ENCODE data around the gene FSTL3.
"Not testable (repeated sequence)": the region's sequence is repeated elsewhere in the genome, so short reads cannot be mapped to it uniquely, and the experiment has no call there.

FSTL3 gene

DNA sequence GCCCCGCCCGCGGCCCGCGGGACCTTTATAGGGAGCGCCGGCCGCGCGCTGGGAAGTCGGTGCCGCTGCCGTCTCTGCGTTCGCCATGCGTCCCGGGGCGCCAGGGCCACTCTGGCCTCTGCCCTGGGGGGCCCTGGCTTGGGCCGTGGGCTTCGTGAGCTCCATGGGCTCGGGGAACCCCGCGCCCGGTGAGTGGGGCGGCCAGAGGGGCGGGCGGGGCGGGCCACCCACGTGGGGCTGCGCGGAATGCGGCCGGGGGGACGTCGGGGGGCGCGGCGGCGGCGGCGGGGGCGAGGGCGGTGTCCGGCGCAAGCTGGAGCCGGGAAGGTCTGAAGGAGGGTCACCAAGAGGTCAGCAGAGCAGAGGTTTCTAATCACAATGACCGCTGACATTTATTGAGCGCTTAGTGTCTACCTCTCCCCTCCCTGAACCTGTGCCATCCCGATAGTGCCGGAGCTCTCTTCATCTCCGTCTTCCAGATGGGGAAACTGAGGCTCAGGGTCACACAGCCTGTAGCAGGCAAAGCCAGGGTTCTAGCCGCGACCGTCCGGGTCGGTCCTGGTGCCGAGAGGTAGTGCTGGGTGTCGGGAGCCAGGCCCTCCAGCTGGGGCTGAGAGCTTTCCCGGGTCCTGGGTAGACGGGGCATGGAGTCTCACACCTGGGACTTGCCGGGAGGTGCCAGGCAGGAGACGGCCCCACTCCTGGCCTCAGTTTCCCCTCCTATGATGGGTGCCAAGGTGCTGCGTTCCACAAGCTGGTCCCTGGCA lies at the start of gene FSTL3:
TSS of gene FSTL3 (plus strand) at position 54 of the 767 bp plus-strand sequence. CDS start at position 86, 32 bp downstream.
- no peak for DNase-seq

DNA sequence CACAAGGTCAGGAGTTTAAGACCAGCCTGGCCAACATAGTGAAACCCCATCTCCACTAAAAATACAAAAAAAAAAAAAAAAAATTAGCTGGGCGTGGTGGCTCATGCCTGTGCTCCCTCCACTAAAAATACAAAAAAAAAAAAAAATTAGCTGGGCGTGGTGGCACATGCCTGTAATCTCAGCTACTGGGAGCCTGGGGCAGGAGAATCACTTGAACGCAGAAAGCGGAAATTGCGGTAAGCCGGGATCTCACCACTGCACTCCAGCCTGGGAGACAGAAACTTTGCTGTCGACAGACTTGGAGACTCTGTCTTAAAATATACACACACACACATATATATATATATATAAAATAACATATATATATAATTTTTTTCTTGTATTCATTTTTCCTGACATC lies 49.6 kb upstream of the FSTL3 start:
- DNase-seq: not testable (repeated sequence)

DNA sequence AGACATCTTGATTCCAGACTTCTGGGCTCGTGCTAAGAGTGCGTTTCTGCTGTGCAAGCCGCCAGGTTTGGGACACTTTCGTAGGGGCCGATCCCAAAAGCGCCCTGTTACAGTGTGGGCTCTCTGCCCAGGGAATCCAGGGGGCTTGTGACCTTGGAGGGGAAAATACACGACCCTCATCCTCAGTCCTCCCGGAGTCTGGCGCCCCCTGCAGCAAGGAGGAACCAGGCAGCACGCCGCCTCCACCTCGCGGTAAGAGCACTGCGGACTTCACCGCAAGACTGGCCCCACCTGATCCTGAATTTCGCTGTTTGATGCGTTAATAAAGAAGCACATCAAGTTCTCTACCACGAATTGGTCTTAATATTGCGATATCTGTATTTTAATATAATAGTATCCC lies 48.0 kb upstream of the FSTL3 start:
- no peak for DNase-seq

- not testable (repeated sequence) for DNase-seq
Measured at GRCh38 chr19:629515-629914, 46.7 kb upstream of the FSTL3 start.

GRCh38 chr19:629961-630714 lies 46.1 kb upstream of the FSTL3 start:
- DNase-seq: no peak

DNA sequence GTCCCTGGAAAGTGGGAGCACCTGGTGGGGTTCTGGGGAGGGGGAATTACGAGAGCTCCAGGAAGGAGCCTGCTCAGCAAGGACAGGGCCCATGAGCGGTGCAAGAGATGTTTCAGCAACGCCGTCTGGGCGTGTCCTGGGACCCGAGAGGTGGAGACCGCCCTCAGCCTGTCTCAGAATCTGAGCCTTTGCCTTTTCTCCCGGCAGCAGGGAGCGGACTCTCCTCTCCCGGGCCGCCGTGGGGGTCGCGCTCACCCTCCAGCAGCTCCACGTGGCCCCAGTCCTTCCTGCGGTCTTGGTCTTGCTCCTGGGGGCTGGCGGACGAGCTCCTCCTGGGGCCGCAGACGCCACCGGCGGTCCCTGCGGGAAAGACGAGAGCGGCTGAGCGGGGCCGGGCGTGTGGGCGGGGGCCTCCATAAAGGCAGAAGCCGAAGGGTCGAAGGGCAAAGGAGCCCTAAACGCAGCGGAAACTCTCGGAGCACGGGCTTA lies 43.6 kb upstream of the FSTL3 start:
- peak; percentile 65 for DNase-seq

DNA sequence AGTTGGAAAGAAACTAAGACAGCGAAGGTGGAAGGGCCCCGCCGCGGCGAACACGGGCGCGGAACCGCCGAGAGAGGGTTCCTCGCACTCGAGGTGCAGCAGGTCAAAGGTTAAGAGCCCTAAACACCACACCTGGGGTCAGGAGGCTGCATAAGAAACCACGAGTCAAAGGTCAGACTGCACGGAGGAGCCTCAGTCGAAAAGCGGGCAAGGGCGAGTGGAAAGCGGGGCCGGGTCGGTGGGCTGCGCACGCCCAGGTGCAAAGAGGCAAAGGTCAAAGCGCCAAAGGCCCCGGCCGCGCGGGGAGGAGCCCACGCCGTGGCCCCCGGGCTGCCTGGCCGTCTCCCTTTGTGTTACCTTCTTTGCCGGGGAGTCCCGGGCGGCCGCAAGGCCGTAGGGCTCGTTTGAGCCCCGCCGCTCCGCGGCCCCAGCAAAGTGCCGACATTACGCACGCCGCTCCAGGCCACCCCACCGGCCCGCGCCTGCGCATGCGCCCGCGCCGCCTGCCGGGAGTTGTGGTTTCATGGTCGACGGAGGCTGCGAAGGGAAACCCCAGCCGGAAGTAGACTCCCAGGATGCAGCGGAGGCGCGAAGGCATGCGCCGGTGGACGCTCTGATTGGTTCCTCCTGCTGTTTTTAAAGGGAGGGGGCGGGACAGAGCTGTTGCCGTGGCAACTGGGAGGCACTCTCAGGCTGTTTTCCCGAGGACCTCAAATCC lies 43.0 kb upstream of the FSTL3 start, which contains the start of gene POLRMT:
TSS of gene POLRMT (minus strand) at position 470 of the 718 bp plus-strand sequence. CDS start at position 445, 25 bp downstream.
- peak; percentile 99 for DNase-seq

- no peak for DNase-seq
Measured at GRCh38 chr19:633786-634639, 42.2 kb upstream of the FSTL3 start.

GRCh38 chr19:634975-635652 lies 41.1 kb upstream of the FSTL3 start:
- no peak for DNase-seq

DNA sequence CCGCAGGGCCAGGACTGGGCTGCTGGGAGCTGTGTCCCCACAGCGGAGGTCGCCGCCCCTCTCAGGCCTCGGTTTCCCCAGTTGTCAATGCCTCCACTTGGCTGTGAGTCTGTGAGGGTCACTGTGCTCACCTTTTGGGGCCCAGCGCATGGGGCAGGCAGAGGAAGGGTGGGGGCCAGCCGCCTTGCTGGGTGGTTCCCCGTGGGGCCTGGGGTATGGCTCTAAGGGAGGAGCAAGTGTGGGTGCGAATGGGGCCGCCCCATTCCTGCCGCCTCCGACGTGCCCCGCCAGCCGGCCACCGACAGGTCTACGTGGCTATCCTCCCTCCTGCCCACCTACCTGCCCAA lies 37.3 kb upstream of the FSTL3 start:
- DNase-seq: no peak

GRCh38 chr19:639253-640160 lies 36.7 kb upstream of the FSTL3 start, which contains the start of gene FGF22:
FGF22 (plus strand) TSS chr19:639879; CDS start chr19:639926, 47 bp downstream.
- DNase-seq: peak; percentile 95

DNA sequence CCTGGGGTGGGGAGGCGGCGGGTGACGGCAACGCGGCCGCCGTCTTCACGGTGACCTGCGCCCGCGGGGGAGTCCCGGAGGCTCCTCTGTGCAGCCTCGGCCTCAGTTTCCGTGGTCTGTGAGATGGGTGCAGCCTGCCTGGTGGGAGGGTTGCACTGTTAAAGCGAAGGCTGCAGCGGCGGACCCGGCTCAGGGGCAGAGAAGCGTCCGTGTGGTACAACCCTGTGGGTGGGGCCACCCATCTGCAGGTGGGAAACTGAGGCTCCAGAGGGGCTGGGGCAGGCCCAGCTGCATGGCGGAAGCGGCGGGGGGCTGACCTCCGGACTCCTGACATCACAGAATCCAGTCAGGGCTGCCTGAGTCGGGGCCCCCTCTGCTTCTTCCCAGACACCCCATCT lies 36.0 kb upstream of the FSTL3 start:
- DNase-seq: no peak

DNA sequence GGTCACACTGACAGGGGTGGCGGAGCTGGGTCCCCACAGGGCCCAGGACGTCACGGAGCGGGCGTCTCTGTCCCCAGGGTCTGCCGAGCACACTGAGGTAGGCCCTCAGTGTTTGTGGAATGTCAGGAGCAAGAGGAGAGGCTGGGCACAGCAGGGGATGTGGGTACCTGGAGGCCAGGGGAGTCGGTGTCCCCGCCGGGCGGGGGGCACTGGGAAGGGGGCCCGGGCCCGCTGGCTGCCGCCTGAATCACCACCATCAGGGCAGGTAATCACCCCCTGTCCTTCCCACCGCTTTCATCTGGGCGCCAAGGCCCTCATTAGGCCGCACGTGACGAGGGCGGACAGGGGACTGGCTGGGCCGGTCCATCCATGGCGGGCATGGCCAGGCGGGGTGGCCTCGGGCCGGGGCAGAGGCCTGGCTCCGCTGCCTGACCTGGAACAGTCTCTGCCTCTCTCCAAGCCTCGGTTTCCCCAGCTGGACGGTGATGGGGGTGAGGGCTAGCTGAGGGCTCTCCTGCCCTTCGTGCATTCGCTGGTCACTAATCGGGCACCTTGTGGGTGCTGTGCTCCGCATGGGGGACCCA lies 35.5 kb upstream of the FSTL3 start:
- no peak for DNase-seq

- DNase-seq: no peak
Measured at GRCh38 chr19:641702-642101, 34.5 kb upstream of the FSTL3 start.

GRCh38 chr19:642767-643727 lies 33.1 kb upstream of the FSTL3 start:
- DNase-seq: no peak

- no peak for DNase-seq
Measured at GRCh38 chr19:643736-644135, 32.5 kb upstream of the FSTL3 start.

GRCh38 chr19:644363-644762 lies 31.8 kb upstream of the FSTL3 start:
- no peak for DNase-seq

DNA sequence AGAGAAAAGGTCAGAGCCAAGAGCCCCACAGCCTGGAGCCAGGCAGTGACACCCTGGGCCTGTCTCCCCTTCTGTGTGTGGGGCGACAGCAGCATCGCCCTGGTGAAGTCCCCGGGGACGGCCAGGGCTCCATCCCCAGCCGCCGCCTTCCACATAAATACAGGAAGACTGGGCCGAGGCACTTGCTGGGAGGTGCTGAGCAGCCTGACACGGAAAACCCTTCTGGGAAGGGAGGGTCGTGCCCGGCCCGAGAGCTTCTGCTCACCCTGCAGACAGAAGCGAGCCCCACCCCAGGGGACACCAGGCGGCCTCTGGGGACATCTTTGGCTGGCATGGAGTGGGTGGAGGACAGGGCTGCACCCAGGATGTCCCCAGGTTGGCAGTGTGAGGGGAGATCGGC lies 31.4 kb upstream of the FSTL3 start:
- DNase-seq: no peak
